ENCODE results near the gene SP8. TPM values are rescaled to one million over a fixed set of nuclear protein-coding genes. Genes with fewer than 3 reads are reported as not detected.

SP8 gene
- total RNA-seq, 1 experiment from 2014 or later = 63.6 TPM

DNA sequence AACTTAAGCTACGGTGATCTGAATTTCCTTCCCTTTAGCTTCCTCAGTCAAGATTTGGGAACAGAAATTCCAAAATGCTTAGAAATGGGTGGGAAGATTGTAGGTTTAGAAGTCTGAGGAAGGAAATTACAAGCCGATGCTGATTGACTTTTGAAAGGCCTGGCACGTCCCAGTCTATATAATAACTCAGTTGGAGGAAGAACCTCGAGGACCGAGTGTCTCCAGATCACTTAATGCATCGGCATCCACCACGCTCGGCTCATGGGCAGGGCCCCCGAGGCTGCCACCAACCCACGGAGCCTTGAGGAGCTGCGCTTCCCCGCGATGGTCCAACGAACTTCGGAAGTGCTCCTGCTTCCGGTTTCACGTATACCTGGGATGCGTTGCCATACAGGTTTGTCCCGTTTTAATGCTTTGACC, 10.4 kb upstream of the SP8 start:
- ChIA-PET POLR2A (interaction anchor here (1.2 to 1.7 kb wide), 3 partner anchors 11 to 21 kb away, joined by 4 to 16 read pairs (median 7); partner anchors contain the start of gene SP8), CTCF (interaction anchor here (0.5 to 1.7 kb wide), 6 partner anchors 11 to 457 kb away, joined by 4 to 7 read pairs (median 5); partner anchors contain the start of gene SP8)
- peaks cover 34% of the 10 kb centered on the region for H3K27me3 Mint-ChIP-seq (ENCODE audit: low read depth)
- H3K36me3 Mint-ChIP-seq = no peaks in the 10 kb centered on the region
- peak overlapping the region; percentile 81 for H3K4me3 Mint-ChIP-seq
- peak overlapping the region; percentile 22 for H3K27ac Mint-ChIP-seq
- peaks cover 74% of the 10 kb centered on the region for H3K4me1 Mint-ChIP-seq
- TF ChIP-seq TEAD1 (CRISPR knock-in tag; IDR thresholded peaks at IDR 0.05) (no peak), ETV6 (CRISPR knock-in tag; IDR thresholded peaks at IDR 0.05) (0 out of 2 replicates have a peak, but pooled peaks have one; percentile 17), ZNF121 (CRISPR knock-in tag; IDR thresholded peaks at IDR 0.05) (peak; percentile 99)
- TF ChIP-seq, protein P1, sequence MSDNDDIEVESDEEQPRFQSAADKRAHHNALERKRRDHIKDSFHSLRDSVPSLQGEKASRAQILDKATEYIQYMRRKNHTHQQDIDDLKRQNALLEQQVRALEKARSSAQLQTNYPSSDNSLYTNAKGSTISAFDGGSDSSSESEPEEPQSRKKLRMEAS (CRISPR knock-in tag; IDR thresholded peaks at IDR 0.05) = 0 out of 2 replicates have a peak, but pooled peaks have one; percentile 30
- TF ChIP-seq, protein P2, sequence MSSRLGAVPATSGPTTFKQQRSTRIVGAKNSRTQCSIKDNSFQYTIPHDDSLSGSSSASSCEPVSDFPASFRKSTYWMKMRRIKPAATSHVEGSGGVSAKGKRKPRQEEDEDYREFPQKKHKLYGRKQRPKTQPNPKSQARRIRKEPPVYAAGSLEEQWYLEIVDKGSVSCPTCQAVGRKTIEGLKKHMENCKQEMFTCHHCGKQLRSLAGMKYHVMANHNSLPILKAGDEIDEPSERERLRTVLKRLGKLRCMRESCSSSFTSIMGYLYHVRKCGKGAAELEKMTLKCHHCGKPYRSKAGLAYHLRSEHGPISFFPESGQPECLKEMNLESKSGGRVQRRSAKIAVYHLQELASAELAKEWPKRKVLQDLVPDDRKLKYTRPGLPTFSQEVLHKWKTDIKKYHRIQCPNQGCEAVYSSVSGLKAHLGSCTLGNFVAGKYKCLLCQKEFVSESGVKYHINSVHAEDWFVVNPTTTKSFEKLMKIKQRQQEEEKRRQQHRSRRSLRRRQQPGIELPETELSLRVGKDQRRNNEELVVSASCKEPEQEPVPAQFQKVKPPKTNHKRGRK (CRISPR knock-in tag; IDR thresholded peaks at IDR 0.05; ENCODE audit: borderline replicate concordance) = no peak
- ATAC-seq (no peak), DNase-seq (ENCODE audit: low spot score) (no peak)
- H3K9me3 Mint-ChIP-seq = no peaks in the 10 kb centered on the region

GRCh38 chr7:20796500-20796899, 9.8 kb upstream of the SP8 start:
- no peak for DNase-seq (ENCODE audit: low spot score)
- peak overlapping the region; percentile 87 for H3K27ac Mint-ChIP-seq
- CTCF ChIA-PET = interaction anchor here (1.1 to 1.7 kb wide), 4 partner anchors 10 to 20 kb away, joined by 4 to 7 read pairs (median 6); partner anchors contain the start of gene SP8

More at GRCh38 chr7:20796500-20796899, 9.8 kb upstream of the SP8 start:
- peak overlapping the region; percentile 81 for H3K4me3 Mint-ChIP-seq
- TF ChIP-seq TEAD4 (CRISPR knock-in tag; IDR thresholded peaks at IDR 0.05) (no peak), IRF1 (CRISPR knock-in tag; IDR thresholded peaks at IDR 0.05) (no peak), CREB1 (CRISPR knock-in tag; IDR thresholded peaks at IDR 0.05) (no peak), HMGXB4 (CRISPR knock-in tag; IDR thresholded peaks at IDR 0.05) (no peak), ARID4B (CRISPR knock-in tag; IDR thresholded peaks at IDR 0.05; ENCODE audit: borderline replicate concordance) (no peak), ATF1 (CRISPR knock-in tag; IDR thresholded peaks at IDR 0.05) (no peak)
- TF ChIP-seq, protein P3, sequence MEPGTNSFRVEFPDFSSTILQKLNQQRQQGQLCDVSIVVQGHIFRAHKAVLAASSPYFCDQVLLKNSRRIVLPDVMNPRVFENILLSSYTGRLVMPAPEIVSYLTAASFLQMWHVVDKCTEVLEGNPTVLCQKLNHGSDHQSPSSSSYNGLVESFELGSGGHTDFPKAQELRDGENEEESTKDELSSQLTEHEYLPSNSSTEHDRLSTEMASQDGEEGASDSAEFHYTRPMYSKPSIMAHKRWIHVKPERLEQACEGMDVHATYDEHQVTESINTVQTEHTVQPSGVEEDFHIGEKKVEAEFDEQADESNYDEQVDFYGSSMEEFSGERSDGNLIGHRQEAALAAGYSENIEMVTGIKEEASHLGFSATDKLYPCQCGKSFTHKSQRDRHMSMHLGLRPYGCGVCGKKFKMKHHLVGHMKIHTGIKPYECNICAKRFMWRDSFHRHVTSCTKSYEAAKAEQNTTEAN (CRISPR knock-in tag; IDR thresholded peaks at IDR 0.05) = no peak
- TF ChIP-seq, protein P4, sequence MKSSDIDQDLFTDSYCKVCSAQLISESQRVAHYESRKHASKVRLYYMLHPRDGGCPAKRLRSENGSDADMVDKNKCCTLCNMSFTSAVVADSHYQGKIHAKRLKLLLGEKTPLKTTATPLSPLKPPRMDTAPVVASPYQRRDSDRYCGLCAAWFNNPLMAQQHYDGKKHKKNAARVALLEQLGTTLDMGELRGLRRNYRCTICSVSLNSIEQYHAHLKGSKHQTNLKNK (CRISPR knock-in tag; IDR thresholded peaks at IDR 0.05) = no peak
- TF ChIP-seq, protein P5, sequence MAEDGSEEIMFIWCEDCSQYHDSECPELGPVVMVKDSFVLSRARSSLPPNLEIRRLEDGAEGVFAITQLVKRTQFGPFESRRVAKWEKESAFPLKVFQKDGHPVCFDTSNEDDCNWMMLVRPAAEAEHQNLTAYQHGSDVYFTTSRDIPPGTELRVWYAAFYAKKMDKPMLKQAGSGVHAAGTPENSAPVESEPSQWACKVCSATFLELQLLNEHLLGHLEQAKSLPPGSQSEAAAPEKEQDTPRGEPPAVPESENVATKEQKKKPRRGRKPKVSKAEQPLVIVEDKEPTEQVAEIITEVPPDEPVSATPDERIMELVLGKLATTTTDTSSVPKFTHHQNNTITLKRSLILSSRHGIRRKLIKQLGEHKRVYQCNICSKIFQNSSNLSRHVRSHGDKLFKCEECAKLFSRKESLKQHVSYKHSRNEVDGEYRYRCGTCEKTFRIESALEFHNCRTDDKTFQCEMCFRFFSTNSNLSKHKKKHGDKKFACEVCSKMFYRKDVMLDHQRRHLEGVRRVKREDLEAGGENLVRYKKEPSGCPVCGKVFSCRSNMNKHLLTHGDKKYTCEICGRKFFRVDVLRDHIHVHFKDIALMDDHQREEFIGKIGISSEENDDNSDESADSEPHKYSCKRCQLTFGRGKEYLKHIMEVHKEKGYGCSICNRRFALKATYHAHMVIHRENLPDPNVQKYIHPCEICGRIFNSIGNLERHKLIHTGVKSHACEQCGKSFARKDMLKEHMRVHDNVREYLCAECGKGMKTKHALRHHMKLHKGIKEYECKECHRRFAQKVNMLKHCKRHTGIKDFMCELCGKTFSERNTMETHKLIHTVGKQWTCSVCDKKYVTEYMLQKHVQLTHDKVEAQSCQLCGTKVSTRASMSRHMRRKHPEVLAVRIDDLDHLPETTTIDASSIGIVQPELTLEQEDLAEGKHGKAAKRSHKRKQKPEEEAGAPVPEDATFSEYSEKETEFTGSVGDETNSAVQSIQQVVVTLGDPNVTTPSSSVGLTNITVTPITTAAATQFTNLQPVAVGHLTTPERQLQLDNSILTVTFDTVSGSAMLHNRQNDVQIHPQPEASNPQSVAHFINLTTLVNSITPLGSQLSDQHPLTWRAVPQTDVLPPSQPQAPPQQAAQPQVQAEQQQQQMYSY (CRISPR knock-in tag; IDR thresholded peaks at IDR 0.05) = no peak
- no peaks in the 10 kb centered on the region for H3K9me3 Mint-ChIP-seq
- no peak for ATAC-seq
- POLR2A ChIA-PET = interaction anchor here (1.7 kb wide), 1 partner anchor 10 kb away, joined by 16 read pairs; the partner anchor contains the start of gene SP8
- H3K4me1 Mint-ChIP-seq = peaks cover 77% of the 10 kb centered on the region
- H3K27me3 Mint-ChIP-seq (ENCODE audit: low read depth) = peaks cover 40% of the 10 kb centered on the region
- no peaks in the 10 kb centered on the region for H3K36me3 Mint-ChIP-seq

Measured in WTC11 (cell line).